HUDEP-2 (cell line): ENCODE results near the gene HESX1.

ENCODE experiments used
- DNase-seq, 76 experiments: peaks; one replicate each; lab custom pipeline; 2025; ENCODE audit not compliant: unreplicated experiment in 76 of 76; lab: John Stamatoyannopoulos, UW

Gene HESX1

DNA sequence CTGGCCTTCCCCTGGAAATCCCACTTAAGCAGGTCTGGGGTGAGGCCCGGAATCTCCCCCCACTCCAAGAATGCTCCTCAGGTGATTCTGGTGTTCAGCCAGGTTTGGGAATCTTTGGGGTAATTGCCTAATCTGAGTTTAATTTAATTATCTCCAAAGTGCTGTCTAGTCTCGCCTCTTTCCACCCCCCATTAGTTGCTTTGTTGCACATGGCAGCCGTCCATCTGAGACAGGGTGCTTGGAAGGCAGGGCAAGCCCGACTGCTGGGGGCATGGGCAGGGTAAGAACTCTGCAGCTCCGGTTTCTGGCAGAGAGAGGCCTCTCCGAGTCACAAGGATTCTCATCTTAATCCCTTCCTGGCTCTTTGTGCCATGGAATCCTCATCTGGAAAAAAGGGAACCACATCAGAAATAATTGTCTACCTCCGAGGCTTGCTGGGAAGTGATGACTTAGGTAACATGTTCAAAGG lies 49.6 kb downstream of the HESX1 start:
- no peak for DNase-seq
